ENCODE data around the gene RASA3.

The RASA3 gene

GRCh38 chr13:114067381-114067885, 65.0 kb downstream of the RASA3 start:
- DNase-seq (ENCODE audit: low read depth, low spot score): no peak
- TF ChIP-seq, protein P1, sequence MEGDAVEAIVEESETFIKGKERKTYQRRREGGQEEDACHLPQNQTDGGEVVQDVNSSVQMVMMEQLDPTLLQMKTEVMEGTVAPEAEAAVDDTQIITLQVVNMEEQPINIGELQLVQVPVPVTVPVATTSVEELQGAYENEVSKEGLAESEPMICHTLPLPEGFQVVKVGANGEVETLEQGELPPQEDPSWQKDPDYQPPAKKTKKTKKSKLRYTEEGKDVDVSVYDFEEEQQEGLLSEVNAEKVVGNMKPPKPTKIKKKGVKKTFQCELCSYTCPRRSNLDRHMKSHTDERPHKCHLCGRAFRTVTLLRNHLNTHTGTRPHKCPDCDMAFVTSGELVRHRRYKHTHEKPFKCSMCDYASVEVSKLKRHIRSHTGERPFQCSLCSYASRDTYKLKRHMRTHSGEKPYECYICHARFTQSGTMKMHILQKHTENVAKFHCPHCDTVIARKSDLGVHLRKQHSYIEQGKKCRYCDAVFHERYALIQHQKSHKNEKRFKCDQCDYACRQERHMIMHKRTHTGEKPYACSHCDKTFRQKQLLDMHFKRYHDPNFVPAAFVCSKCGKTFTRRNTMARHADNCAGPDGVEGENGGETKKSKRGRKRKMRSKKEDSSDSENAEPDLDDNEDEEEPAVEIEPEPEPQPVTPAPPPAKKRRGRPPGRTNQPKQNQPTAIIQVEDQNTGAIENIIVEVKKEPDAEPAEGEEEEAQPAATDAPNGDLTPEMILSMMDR (IDR thresholded peaks at IDR 0.05; ENCODE audit: insufficient read depth, low read length, missing control alignments): no peak
- CTCF ChIA-PET: interaction anchor here (1.0 to 1.4 kb wide), 3 partner anchors 31 to 265 kb away, joined by 3 read pairs; no protein-coding TSS in a partner anchor
- H3K4me3 ChIP-seq (ENCODE audit: low read depth, low read length): peak overlapping the region; percentile 21
- POLR2A ChIA-PET: interaction anchor here (0.6 to 0.9 kb wide), 2 partner anchors 9 to 28 kb away, joined by 3 to 4 read pairs; no protein-coding TSS in a partner anchor

DNA sequence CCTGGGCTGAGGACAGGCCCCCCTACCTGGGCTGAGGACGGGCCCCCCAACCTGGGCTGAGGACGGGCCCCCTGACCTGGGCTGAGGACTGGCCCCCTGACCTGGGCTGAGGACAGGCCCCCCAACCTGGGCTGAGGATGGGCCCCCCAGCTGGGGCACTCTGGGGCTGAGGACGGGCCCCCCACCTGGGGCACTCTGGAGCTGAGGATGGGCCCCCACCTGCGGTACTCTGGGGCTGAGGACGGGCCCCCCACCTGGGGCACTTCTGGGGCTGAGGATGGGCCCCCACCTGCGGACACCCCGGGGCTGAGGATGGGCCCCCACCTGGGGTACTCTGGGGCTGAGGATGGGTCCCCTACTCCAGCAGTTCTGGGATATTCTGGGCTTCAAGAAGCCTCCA, 65.5 kb downstream of the RASA3 start:
- TF ChIP-seq, protein P1 (IDR thresholded peaks at IDR 0.05; ENCODE audit: insufficient read depth, low read length, missing control alignments): no peak
- CTCF ChIA-PET: interaction anchor here (1.0 to 1.4 kb wide), 3 partner anchors 32 to 264 kb away, joined by 3 read pairs; no protein-coding TSS in a partner anchor

DNA sequence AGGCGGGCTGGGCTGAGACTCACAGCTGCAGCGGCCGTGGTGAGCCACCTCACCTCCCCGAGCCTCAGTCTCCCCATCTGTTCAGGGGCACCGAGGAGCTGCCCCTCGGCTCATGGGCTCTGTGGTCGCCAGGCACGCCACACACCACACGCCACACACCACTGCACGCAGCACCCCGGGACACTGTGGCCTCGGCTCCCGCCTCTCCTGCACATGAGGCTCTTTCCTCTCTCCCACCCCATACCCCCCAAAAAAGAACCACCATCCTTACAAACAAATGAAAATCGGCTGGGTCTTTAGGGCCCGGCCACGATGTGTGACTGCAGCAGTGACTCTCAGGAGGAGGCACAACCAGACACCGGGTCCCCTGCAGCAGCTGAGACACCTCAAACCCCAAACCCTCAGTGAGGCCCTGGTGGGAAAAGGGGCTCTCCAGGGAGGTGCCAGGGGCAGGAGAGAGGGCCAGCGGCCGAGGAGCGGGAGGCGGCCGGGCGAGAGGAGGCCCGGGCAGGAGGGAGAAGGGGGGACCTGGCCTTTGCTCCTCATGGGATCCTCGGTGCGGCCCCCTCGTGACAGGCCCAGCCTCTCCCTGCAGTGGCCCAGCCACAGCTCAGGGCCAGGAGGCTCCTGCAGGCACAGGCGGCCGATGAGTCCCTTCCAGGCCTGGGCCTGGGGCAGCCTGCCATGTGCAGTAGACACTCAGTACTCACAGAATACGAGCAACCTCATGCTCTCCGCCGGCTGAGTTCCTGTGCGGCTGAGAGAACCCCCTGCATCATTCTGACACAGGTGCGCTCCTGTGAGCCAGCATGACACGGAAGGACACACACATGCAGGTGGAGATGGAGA, 66.3 kb downstream of the RASA3 start:
- no peak overlapping the region for H3K4me3 ChIP-seq (ENCODE audit: low read depth, low read length)
- CTCF ChIA-PET: interaction anchor here (1.0 to 2.0 kb wide), 3 partner anchors 20 to 164 kb away, joined by 3 to 6 read pairs (median 4); no protein-coding TSS in a partner anchor
- TF ChIP-seq, protein P1 (IDR thresholded peaks at IDR 0.05; ENCODE audit: insufficient read depth, low read length, missing control alignments): no peak
- POLR2A ChIA-PET: interaction anchor here (0.6 to 1.8 kb wide), 9 partner anchors 9 to 439 kb away, joined by 3 to 16 read pairs (median 4); no protein-coding TSS in a partner anchor
- DNase-seq (ENCODE audit: low read depth, low spot score): no peak

More for the DNA sequence above, 65.5 kb downstream of the RASA3 start:
- no peak overlapping the region for H3K4me3 ChIP-seq (ENCODE audit: low read depth, low read length)
- POLR2A ChIA-PET: no interaction called here
- no peak for DNase-seq (ENCODE audit: low read depth, low spot score)

DNA sequence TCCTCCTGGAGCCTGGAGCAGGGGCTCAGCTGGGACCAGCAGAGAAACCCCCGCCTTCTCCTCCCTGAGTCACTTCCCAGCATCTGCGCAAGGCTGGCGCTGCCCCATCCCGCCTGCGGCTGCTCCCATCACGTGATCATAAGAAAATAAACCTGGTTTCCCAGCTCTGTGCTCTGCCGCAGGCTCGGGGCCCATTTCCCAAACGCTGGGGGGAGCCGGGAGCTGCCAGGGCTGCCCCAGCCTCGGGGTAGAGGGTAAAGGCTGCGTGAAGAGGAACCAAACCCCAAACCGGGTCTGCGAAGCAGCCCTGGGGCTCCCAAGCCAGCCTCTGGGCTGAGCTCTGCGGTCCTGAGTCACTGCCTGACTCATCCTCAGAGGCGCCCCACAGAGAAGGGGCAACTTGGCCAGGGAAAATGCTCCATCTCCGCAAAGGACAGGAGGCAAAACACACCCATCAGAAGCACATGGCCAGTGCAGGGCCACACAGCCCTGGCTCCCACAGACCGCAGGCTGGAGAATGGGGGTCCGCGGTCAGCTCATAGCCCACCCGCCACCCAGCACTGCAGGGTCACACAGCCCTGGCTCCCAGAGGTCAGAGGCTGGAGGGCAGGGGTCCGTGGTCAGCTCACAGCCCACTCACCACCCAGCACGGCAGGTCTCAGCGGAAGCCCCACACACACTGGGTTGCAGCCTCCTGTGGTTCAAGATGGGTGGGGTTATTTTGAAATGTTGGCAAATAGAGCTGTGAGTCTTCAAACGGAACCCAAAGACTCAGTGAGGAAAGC, 67.1 kb downstream of the RASA3 start:
- POLR2A ChIA-PET: interaction anchor here (0.6 to 1.8 kb wide), 11 partner anchors 8 to 67 kb away, joined by 3 to 16 read pairs (median 4); partner anchors contain the start of gene RASA3
- peak overlapping the region; percentile 46 for H3K4me3 ChIP-seq (ENCODE audit: low read depth, low read length)
- peak; percentile 89 for DNase-seq (ENCODE audit: low read depth, low spot score)
- CTCF ChIA-PET: interaction anchor here (1.0 to 2.0 kb wide), 3 partner anchors 19 to 165 kb away, joined by 3 to 6 read pairs (median 4); no protein-coding TSS in a partner anchor
- TF ChIP-seq, protein P1 (IDR thresholded peaks at IDR 0.05; ENCODE audit: insufficient read depth, low read length, missing control alignments): peak; percentile 15

DNA sequence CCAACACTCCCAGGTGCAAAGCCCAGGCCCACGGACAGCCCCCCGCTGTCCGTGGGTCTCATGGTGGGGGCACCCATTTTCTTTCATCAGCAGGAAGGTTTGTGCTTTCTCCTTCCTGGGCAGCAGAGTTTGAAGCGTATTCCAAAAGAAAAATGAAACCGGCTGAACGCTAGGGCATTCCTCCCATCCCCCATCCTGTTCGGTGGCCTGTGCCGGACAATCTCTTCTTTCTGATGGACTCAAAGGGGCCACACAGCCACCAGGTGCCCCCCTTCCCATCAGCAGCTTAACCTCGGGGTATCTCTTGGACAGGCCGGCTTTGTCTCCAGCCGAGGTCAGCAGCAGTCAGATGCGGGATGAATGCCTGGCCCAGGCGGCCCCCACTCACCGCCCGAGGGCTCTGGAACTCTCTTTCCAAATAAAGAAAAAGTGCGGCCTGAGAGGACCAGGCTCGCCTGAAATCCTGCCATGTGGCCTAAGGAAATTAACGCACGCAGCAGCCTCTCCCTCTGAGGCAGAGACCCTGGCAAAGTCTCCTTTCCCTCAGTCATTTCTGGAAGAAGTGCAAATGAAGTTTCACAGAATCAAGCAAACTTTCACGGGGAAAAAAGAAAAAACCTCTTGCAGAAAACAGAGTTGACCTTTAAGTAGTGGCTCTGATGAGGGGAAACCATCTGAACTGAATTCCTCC, 67.8 kb downstream of the RASA3 start:
- ChIA-PET POLR2A (interaction anchor here (1.0 to 1.8 kb wide), 7 partner anchors 11 to 68 kb away, joined by 3 to 16 read pairs (median 4); partner anchors contain the start of gene RASA3), CTCF (interaction anchor here (1.0 to 2.0 kb wide), 2 partner anchors 18 to 166 kb away, joined by 3 to 6 read pairs; no protein-coding TSS in a partner anchor)
- peak overlapping the region; percentile 52 for H3K4me3 ChIP-seq (ENCODE audit: low read depth, low read length)
- DNase-seq (ENCODE audit: low read depth, low spot score): no peak
- TF ChIP-seq, protein P1 (IDR thresholded peaks at IDR 0.05; ENCODE audit: insufficient read depth, low read length, missing control alignments): no peak

Measured in AG04449 (cell line).